ENCODE measurements around the gene DHRS3.
"Not testable (repeated sequence)": the region's sequence is repeated elsewhere in the genome, so short reads cannot be mapped to it uniquely, and the experiment has no call there.

Gene DHRS3

GRCh38 chr1:12577020-12577419 is 41.0 kb downstream of the DHRS3 start:
- DNase-seq (ENCODE audit: low read depth in 2 of 2): no peak

GRCh38 chr1:12574757-12575139 is 43.3 kb downstream of the DHRS3 start:
- DNase-seq (ENCODE audit: low read depth in 2 of 2): no peak

- DNase-seq (ENCODE audit: low read depth in 2 of 2): no peak
Measured at GRCh38 chr1:12573015-12573825, 44.8 kb downstream of the DHRS3 start.

- DNase-seq (ENCODE audit: low read depth in 2 of 2): no peak
Measured at GRCh38 chr1:12572522-12572921, 45.5 kb downstream of the DHRS3 start.

GRCh38 chr1:12570291-12570690 is 47.7 kb downstream of the DHRS3 start:
- DNase-seq (ENCODE audit: low read depth in 2 of 2): no peak

- DNase-seq (ENCODE audit: low read depth in 2 of 2): no peak
Measured at GRCh38 chr1:12568009-12568767, 49.8 kb downstream of the DHRS3 start.

GRCh38 chr1:12567288-12567819 is 50.7 kb downstream of the DHRS3 start:
- DNase-seq (ENCODE audit: low read depth in 2 of 2): no peak

- no peak for DNase-seq (ENCODE audit: low read depth in 2 of 2)
Measured at GRCh38 chr1:12566484-12567287, 51.3 kb downstream of the DHRS3 start.

GRCh38 chr1:12565966-12566352 is 52.1 kb downstream of the DHRS3 start:
- DNase-seq (ENCODE audit: low read depth in 2 of 2): no peak

GRCh38 chr1:12565094-12565965 is 52.7 kb downstream of the DHRS3 start:
- no peak for DNase-seq (ENCODE audit: low read depth in 2 of 2)

- not testable (repeated sequence) for DNase-seq (ENCODE audit: low read depth in 2 of 2)
Measured at GRCh38 chr1:12564251-12564650, 53.8 kb downstream of the DHRS3 start.

- no peak for DNase-seq (ENCODE audit: low read depth in 2 of 2)
Measured at GRCh38 chr1:12562955-12563576, 54.9 kb downstream of the DHRS3 start.

GRCh38 chr1:12561121-12561520 is 56.9 kb downstream of the DHRS3 start:
- no peak for DNase-seq (ENCODE audit: low read depth in 2 of 2)

- no peak for DNase-seq (ENCODE audit: low read depth in 2 of 2)
Measured at GRCh38 chr1:12556957-12557935, 60.8 kb downstream of the DHRS3 start.

- no peak for DNase-seq (ENCODE audit: low read depth in 2 of 2)
Measured at GRCh38 chr1:12556368-12556930, 61.6 kb downstream of the DHRS3 start.

- no peak for DNase-seq (ENCODE audit: low read depth in 2 of 2)
Measured at GRCh38 chr1:12555411-12556367, 62.3 kb downstream of the DHRS3 start.

- DNase-seq (ENCODE audit: low read depth in 2 of 2): no peak
Measured at GRCh38 chr1:12554521-12555305, 63.3 kb downstream of the DHRS3 start.
